HG02884 (cell line): ENCODE measurements around the gene GPER1.

Experiments used
- ATAC-seq: cut with Tn5 transposase; IDR thresholded peaks from one replicate; pipeline ENCODE4 v1.9.1; 2021; ENCODE audit warnings: mild to moderate bottlenecking, moderate library complexity; ENCODE audit not compliant: unreplicated experiment

Gene GPER1

GRCh38 chr7:1086588-1087464 is 1.1 kb upstream of the GPER1 start:
- ATAC-seq, result no peak

GRCh38 chr7:1087465-1087814 is 473 bp upstream of the GPER1 start:
- ATAC-seq, result no peak

GRCh38 chr7:1090236-1090635 is 2.3 kb downstream of the GPER1 start:
- no peak for ATAC-seq

DNA sequence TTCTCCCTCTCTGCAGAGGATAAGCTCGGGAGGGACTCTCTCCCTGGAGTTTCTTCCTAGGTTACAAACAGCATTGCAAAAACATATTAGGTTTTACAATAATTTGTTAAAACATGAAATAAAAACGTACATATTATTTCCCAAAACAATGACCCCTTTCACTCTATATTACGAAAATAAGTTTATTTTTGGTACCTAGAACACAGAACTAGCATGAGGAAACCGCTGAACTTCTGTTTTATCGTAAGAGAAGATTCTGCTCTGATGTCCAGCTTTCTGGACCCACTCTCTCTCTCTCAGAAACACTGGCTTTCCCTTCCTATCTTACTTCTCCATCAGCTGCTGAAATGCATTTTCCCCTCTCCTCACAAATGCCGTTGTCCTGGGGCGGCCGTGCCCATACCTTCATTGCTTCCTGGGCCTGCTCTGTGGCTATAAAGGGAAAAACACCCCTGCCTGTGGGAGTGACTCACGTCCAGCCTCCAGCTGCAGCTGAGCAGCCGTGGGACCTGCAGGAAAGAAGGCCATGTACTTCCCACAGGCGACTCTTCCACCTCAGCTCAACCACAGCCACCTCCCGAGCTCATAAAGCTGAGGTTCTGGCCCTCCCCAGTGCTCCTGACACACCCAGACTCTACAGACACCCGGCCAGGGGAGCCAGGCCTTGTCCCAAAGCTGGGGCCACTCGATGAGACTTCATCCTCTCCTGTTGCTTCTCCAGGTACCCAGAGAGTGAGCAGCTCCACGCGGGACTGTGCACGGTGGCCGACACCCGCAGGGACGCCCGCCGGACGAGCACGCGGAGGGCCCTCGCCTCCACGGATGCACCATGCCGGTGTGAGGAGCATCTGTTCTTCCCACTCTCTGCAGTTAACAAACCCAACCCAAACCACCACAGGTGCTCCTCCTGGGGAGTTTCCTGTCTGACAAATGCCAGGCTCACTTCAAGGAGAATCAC is 3.1 kb downstream of the GPER1 start:
- ATAC-seq, result no peak

DNA sequence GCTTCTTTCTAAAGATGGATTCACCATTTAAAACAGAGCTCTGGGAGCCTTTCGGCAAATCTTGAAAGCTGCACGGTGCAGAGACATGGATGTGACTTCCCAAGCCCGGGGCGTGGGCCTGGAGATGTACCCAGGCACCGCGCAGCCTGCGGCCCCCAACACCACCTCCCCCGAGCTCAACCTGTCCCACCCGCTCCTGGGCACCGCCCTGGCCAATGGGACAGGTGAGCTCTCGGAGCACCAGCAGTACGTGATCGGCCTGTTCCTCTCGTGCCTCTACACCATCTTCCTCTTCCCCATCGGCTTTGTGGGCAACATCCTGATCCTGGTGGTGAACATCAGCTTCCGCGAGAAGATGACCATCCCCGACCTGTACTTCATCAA is 3.7 kb downstream of the GPER1 start:
- no peak for ATAC-seq

GRCh38 chr7:1092161-1092632 is 4.3 kb downstream of the GPER1 start:
- no peak for ATAC-seq

DNA sequence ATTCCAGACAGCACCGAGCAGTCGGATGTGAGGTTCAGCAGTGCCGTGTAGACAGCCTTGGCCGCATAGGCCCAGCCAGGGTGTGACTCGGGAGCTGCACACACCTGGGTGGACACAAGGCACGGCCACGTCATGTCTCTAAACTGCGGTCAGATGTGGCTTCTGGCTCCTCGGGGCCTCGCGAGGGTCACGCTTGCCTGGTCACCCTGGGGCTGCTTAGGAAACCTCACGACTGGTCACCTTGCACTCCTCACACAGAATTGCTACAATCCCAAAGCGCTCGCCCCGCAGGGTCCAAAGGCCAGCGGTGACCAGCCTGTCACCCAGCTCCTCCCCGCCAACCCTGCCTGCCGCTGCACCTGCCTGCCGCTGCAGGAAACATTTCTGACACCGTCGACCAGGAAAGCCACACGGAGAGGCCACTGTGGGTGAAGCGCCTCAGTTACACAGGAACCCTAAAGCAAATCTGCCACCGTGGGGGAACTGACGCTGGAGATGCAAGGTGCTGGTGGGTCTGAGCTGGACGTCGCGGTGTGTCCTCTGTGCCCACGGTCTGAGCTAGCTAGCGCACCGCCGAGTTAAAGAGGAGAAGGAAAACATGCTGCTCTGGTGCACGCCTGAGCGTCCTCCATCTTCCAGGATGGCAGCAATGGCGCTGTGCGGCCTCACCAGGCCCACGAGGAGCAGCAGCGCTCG is 5.0 kb downstream of the GPER1 start:
- no peak for ATAC-seq

- ATAC-seq, result no peak
Observed at GRCh38 chr7:1093502-1093843, 5.6 kb downstream of the GPER1 start.

DNA sequence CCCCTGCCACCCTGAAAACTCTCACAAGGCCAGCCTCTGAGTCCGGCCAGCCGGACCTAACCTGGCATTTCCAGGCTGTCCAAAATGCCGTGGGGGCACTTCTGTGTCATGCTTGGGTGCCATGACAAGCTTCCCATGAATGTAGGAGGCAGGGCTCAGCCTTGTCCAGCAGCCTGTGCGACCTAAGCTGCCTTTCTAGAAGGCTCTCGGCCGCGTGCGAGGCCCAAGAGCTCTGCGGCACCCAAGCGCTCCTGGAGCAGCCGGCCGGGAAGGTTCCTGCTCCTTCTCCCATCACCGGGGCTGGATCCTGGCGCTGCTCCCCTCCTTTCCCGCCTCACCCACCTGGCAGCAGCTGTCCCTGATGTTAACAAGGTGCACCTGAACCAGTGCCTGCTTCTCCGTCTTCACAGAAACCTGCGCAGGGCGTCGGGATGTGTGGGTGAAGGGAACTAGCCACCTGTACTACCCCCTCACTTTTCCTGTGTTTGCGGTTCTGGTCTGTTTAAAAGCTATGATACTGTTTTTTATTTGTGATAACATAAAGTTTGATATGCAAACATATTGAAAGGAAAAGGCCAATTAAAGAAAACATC is 6.1 kb downstream of the GPER1 start:
- ATAC-seq, result no peak

GRCh38 chr7:1094870-1095269 is 7.0 kb downstream of the GPER1 start:
- no peak for ATAC-seq

DNA sequence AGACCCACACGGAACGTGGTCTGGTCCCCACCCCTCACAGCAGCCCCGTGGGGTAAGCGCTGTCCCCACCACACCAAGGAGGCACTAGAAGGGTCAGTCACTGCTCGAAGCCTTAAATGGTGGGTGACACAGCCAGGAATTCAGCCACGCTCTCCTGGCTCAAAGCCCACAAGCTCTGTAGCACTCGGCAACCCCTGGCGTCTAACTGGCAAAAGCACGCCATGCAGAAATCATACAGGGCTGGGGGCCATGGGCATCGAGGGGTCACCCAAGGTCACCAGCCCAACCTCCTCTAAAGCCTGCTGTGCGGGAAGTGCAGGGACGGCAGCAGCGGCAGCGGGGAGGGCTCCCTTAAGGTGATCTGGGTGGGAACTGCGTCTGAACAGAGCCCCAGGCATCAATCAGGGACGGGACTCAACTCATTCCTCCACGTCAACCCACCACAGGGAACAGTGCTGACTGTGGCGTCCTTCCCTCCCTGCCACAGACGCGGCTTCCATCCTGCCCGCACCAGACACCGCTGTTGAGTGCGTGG is 7.8 kb downstream of the GPER1 start:
- ATAC-seq, result no peak

DNA sequence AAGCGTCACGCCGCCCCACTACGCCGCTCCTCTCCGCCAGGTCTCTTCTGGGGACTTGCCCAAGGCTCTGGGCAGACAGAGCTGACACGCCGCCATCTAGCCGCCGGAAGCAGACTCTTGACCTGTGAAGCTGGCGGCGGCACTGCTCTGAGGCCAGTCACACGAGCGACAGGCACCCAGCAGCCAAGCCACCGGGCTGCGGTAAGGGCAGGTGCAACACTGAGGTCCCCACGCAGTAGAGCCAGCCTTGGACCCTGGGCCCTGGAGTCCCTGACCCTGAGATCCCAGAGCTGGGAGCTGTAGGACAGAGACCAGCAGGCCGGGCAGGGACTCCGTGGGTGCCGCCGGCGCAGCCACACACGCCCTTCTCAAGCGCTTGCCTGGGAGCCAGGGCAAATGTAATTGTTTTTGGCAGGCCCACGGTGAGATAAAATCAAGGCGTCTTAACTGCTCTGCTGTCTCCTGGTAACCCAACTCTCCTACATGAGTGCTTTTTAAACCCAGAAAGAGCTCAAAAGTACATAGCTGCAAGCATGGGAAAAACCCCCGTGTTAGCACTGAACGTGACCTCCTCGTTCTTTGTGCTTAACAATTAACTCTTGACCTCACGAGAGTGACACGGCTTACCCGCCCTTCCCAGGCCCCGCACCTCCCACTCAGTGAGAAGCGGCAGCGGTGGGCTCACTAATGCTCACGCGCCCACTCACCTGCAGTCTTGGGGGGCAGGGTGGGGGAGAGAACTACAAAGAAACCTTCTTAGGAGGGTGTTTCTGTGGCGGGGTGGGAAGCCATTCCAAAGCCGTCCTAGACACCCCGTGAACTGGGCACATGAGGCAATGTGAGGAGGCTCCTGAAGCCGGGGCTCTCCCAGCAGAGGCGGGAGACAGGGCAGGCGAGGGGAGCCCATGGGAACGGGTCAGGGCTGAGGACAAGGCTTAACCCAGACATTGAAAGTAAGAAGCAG is 8.5 kb downstream of the GPER1 start:
- ATAC-seq, result no peak

DNA sequence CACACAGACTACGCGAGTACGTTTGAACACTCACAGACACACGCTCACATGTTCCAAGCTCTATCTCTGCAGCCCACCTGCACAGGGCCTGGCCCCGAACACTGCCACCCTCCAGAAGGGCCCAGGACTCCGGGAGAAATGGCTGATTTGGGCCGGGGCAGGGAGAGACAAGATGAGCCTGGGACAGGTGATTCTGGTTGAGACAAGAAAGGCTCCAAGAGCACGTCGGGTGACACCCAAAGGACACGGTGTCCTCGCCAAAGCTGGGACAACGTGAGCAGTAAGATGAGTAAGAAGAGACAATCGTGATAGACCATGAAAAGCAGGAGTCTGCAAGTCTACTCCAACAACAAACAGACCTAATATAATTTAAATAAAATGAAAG is 9.2 kb downstream of the GPER1 start:
- ATAC-seq, result no peak

GRCh38 chr7:1098243-1099153 is 10.6 kb downstream of the GPER1 start:
- ATAC-seq, result no peak

- no peak for ATAC-seq
Observed at GRCh38 chr7:1099154-1099542, 11.2 kb downstream of the GPER1 start.

DNA sequence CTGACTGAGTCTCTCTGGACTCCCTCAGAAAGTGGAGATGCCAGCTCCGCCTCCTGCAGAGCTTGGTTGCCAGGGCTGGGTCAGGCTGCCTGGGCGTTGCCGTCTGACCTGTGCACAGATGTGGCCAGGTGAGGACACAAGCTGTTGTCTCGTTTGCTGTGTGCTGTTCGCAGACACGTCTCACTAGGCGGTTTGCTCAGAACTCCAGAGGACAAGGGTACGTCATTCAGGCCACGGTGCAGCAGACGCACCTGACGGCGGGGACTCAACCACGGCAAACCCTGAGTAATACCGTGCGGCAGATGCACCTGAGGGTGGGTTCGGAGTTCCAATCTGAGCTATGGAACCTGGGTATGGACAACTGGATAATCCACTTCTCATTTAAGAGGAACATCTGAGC is 11.7 kb downstream of the GPER1 start:
- no peak for ATAC-seq

DNA sequence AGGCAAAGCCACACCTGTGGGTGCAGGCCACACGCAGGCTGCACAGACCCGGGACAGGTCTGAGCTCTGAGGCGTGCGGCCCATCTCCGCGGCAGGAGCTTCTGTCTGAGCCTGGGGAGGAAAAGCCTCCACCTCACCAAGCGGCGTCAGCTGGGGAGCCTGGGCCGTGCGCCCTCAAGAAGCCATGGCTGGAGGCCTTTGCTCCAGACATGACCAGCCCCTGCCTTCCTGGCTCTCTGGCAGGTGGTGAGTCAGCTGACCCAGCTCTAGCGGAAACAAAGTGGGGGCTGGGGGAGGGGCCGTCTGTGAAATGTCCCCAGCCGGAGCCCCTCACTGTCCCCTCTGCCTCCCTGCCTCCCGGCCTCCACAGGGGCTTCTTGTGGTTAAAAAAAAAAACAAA is 12.5 kb downstream of the GPER1 start:
- no peak for ATAC-seq

DNA sequence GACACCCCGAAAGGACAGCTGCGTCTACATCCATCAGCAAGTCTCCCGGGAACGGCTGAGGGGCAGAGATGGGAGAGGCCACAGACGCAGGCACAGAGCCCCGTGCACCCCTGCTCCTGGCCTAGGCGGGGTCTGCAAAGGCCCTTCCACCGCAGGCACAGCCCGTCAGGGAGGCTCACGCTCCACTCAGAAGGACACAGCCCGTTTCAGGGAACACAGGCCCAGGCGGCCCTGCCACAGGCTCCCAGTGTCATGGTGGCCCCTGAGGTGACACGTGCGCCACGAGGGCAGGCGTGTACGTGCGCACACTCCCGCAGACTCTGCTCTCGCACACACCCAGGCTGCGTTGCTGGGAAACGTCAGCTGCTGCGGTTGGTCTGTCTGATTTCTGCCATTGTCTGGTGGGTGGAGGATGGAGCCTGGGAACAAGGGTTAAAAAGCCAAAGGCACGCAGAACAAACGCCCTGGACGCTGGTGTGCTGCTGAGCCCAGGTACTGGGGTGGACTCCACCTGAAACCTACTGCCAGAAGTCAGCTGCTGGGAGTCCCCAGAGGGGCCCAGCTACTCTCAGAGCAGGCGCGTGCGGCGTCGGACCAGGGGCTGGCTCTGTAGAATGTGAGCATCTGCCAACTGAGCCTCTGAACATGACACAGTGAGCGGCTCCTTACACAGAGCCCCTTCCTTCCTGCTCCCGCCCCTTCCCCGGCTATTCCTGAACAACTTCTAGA is 13.1 kb downstream of the GPER1 start:
- ATAC-seq, result no peak
